IPS-NIHi7 (cell line): ENCODE results near the gene C10orf71.

ENCODE experiments used
- DNase-seq: peaks from one replicate; pipeline ENCODE4 v3.0.0; 2012; ENCODE audit warnings: mixed read lengths; ENCODE audit errors: extremely low spot score

The C10orf71 gene

DNA sequence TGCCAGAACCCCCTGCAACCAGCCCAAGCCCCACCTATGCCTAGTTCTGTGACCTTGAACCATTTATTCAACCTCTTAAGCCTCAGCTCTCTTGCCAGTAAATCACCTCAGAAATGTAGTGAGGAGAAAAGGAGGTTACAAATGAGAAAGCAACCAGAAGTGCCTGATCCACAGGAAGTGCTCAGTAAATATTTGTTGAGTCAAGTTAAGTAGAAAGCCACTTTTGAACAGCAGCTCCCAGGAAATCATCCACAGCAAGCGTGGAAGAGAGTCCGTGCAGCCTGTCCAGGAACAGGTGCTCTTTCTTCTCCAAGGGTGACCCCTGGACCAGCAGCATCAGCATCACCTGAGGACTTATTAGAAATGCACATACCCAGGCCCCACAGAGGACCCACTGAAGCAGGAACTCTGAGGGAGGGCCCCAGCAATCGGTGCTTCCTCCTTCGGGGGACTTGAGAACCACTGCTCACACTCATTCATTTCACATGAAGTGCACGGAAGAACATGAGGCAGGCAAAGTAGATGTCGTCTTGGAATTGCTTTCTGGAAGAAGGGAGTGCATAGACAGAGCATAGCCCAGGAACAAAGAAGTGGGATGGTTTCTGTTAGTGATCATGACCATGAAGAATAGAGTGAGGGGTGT lies 6.3 kb upstream of the C10orf71 start:
- no peak for DNase-seq

GRCh38 chr10:49293208-49293603 lies 5.8 kb upstream of the C10orf71 start:
- DNase-seq: no peak

GRCh38 chr10:49294731-49295130 lies 4.2 kb upstream of the C10orf71 start:
- DNase-seq: no peak

GRCh38 chr10:49295297-49295696 lies 3.7 kb upstream of the C10orf71 start:
- no peak for DNase-seq

DNA sequence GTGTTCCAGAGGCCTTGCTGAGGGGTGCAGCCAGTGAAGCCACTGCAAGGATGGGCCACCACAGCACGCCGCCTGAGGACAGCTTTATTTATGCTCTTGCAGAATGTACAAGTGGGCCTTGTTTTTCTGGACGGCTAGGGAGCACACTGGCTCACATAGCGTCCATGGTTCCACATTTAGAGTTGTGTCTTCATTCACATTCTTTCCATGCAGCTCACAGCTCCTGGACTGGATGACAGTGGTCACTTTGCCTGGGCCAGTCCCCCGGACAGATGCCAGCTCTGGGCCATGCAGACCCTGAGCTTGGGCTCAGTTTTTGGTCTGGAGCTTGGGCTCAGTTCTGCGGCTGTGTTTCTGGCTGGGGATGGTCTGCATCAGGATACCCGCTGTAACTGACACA lies 2.6 kb upstream of the C10orf71 start:
- DNase-seq: no peak

DNA sequence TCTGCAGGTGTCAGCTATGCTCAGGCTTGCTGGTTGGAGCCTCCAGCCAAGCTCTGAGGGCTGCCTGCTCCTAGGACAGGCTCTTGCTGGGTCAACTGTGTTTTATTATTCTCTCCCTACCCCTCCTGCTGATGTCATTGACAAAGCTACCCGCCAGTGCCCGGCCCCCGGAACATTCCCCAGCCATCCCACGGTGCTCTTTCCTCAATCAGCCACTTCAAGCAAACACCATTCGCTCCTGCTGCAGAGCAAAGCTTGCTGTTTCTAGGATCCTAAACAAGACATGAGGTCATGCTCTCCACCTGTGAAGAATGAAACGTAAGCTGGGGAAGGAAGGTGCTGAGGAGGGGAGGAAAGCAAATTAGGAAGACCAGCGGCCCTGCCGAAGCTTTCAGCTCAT lies 2.1 kb upstream of the C10orf71 start:
- peak; percentile 43 for DNase-seq

GRCh38 chr10:49297818-49298670 lies 926 bp upstream of the C10orf71 start:
- DNase-seq: peak; percentile 58

DNA sequence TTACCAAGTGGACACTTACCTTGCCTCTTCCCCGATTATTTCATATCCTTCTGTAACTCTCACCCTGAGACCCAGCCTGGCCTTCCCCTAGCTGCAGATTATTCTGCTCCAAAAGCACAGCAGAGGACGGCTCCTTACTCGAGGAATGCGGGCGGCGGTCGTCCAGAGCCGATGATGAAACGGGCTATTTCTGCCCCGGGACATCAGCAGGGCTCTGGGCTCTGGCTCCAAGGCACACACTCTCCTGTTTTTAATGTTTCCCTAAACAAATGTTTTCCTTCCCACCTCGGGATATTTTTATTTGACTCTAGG lies 343 bp upstream of the C10orf71 start:
- peak; percentile 45 for DNase-seq

- DNase-seq: no peak
Measured at GRCh38 chr10:49299816-49300139, 808 bp downstream of the C10orf71 start.

DNA sequence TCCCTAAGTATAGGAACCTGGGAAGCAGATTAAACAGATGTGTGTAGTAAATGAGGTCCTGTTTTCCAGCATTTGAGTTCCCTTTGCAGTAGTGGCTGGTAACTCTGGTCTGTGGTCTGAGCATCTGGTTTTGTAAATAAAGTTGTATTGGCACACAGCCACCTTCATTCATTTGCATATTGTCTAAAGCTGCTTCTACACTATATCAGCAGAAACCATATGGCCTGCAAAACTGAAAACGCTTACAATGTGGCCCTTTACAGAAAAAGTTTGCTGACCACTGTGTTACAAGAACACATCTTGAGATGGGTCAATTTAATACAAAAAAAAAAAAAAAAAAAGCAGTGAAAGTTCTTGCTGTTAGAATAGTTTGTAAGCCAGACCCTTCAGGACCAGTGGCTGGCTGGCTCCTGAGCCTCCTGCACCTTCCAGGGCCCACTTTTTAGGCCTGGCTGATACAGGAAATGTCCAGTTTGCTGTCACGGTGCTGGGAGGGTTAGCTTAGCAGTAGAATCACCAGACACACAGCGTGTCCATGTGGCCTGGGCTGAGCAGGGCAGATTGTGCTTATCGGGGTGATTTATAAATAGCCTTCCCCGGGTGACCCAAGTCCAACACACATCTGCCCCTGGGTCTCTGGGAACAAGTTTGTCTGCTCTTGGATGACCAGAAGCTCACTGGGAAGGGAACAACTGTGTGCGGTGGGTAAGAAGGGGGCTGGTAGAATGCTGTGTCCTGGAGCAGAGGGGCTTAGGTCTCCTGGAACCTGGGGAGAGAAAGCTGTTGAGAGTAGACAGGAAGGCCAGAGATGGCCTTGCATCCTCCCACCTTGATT lies 1.4 kb downstream of the C10orf71 start:
- no peak for DNase-seq

DNA sequence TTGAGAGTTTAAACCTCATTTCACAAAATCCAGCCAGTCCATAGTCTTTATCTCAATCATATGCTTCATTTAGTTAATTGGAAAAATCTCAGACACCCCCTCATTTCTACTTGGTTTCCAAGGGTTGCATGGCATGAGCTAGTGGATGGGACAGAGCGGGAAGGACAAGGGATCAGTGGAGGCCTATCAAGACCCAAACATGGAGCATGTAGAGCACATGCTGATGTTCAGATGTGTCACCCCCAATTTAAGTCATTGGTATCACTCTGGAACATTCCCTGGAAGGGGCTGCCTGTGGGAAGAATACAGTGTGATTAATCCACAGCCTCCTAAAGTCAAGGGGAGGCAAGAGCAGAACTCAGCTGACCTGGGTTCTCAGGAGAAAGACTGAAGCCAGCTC lies 2.3 kb downstream of the C10orf71 start:
- no peak for DNase-seq

DNA sequence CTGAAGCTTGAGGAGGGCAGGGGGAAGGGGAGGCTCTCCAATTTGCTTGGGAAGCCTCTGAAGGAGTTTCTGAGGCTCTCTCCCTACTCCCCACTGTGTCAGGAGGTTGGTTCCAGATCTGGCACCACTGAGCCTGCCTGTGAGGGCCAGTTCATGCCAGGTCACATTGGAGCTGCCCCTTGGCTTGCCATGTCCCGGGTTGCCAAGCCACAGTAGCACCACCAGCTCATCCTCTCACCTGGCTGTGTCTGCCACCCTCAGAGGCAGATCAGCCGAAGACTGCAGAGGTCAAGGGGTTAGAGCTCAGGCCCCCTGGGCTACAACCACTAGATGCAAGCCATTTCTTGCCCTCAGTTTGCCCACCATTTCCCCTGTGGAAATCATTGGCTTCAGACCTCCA lies 3.1 kb downstream of the C10orf71 start:
- DNase-seq: no peak

- no peak for DNase-seq
Measured at GRCh38 chr10:49303711-49304110, 4.7 kb downstream of the C10orf71 start.

DNA sequence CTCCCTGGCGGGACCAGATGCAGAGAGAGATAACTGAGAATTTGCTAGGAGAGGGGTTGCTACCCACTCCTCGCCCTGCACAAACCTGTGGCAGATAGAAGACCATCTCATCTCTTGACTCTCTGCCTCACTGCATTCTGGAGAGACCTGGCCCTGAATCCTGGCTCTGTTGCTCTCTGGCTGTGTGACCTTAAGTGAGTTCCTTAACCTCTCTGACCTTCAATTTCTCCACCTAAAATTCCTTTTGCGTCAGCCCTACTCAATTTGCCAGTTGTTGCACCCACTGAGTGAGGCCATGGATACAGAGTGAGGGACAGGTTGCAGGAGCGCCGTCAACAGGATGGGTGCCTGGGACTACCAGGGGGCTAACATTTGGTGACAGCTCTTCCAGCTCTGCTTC lies 5.2 kb downstream of the C10orf71 start:
- no peak for DNase-seq

- no peak for DNase-seq
Measured at GRCh38 chr10:49307921-49308320, 9.0 kb downstream of the C10orf71 start.

- no peak for DNase-seq
Measured at GRCh38 chr10:49308881-49309280, 9.9 kb downstream of the C10orf71 start.

DNA sequence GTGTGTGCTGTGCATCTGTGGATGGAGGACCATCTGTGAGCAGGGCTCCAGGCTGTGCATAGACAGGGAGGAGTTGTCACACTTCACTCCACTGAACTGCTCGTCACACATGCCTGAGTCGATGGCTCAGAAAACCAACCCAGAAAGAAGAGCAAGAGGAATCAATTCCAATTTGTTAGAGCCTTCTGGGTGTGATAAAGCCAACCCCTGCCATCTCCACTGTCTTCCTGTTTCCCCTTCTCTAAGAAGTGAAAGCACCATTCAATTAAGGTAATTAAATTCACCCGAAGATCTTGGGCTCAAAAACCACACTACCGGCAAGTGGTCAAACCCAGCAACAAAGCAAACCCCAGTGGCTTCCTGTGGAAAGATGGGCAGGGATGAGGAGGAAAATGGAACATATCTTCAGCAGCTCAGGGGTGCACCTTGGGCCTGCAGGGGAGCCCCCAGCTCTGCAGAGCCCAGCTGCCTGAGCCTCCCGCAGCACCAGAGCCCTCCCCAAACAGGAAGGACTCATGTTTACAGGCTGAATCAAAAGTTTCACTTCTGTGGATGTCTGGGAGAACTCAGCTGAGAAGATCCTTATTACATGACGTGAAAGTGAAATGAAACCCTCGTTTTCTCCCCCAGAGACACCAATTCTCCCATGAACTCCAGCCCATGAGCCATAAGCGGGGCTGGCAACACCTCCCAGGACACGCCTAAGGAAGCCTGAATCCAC lies 10.9 kb downstream of the C10orf71 start:
- DNase-seq: no peak

- no peak for DNase-seq
Measured at GRCh38 chr10:49310460-49310859, 11.5 kb downstream of the C10orf71 start.

DNA sequence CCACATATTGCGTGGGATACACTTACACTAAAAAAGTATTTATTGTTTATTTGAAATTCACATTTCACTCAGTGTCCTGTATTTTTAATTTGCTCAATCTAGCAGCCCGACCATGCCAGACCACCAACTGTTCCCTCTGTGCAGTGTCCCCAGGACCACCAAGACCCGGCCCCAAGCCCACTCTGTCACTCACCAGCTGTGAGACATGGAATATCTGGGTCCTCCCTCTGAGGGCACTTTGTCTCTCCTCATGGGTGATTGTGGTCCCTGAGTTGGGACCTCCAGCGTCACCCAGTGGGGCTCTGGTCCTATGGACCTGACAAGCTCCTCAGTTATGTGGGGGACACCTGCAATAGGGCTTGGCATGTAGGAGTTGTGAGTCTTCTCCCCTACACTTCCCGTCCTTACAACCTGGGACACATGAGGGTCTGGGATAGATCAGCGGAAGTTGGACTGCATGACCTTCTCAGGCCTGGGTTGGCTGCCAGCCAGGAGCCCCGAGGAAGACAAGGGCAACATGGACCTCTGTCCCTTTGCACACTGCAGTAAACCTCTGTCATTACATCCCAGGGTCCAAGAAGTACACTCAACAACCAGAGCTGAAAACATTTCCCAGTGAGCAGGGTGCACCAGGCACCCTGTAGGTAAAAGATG lies 12.1 kb downstream of the C10orf71 start:
- DNase-seq: no peak

DNA sequence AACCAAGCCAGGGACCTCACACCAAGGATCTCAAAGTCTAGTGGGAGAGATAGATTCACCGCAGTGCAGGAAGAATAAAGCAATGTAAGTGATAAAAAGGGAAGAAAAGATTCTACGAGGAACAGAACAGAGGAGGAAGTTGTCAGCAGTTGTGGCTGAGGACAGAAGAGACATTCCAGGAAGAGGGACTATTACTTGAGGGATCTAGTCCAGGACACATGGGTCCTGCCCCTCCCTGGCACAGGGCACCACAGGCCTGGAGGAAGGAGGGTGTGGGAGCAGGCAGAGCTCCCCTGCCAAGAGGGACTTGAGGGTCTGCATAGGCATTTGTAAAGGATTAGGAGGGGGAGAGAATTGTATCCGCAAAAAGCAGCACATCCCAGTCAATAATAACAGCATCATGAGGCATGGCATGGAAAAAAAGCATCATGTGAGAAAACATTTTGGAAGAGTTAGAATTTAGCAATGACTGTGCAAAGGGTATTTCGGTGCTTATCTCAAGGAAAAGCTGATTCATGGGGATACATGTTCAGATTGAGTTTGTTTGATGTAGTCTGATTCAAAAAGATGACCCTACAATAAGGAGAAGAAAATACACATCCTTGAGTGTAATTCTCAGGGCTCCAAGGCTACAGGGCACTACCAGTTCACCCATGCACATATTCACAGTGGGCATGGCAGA lies 12.7 kb downstream of the C10orf71 start:
- DNase-seq: no peak

DNA sequence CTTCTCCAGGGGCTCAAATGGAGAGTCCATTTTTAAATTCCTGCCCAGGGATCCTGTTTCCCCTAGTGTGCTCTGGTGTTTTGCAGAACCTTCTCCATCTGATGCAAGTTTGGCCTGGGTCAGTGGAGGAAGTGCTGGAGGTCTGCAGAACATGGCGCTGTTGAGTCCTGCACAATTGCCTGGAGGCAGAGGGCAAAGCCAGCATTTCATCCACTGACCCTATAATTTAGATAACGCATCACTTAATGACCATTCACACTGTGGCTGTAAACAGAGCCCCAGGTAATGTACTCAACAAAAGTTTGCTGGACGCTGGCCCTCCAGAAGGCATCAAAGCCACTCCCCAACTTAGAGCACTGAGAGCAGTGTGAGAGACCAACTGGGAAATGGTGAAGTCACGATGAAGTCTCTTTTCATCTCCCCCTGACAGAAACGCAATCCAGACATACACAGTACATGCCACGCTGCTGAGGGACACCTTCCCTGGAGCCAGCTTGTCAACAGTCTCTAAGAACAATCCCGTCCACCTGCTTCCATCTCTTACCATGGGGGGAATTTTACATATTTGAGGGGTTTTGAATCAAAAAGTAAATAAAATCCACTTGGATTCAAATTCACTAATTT lies 13.4 kb downstream of the C10orf71 start:
- no peak for DNase-seq
